HepG2 (cell line): ENCODE measurements around the gene ANP32B. TPM values are rescaled to one million over a fixed set of nuclear protein-coding genes. Genes with fewer than 3 reads are reported as not detected.

ENCODE experiments used
- CENPT ChIP-seq: sonication (generic); formaldehyde crosslinking; IDR thresholded peaks from 2 replicates; pipeline ENCODE4 v1.8.0; 2022; ENCODE audit warnings: low read depth, mild to moderate bottlenecking, moderate library complexity, missing genetic modification reagents
- EZH2 ChIP-seq: conservative IDR thresholded peaks from 2 replicates; pipeline ENCODE4 v1.6.1; 2012; ENCODE audit warnings: mild to moderate bottlenecking, low read depth, low read length, moderate library complexity
- FOXO1 ChIP-seq: sonication (generic); formaldehyde crosslinking; IDR thresholded peaks from 2 replicates; pipeline ENCODE4 v1.4.0; 2020; ENCODE audit warnings: missing genetic modification reagents
- HMGXB4 ChIP-seq, 2 experiments: sonication (generic) in 1 of 2; formaldehyde crosslinking in 1 of 2; IDR thresholded peaks; 2 replicates each; pipeline versions ENCODE4 v1.4.0 to v1.6.1; 2018 to 2020; ENCODE audit warnings: missing genetic modification reagents in 2 of 2, borderline replicate concordance in 1 of 2, low read depth in 1 of 2, mild to moderate bottlenecking in 1 of 2, missing biosample characterization in 1 of 2
- HNRNPL ChIP-seq: fragments of 200-400 bp; formaldehyde crosslinking; IDR thresholded peaks from 2 replicates; pipeline ENCODE4 v1.6.1; 2017; ENCODE audit warnings: mild to moderate bottlenecking, low read depth, low read length
- HOXA9 ChIP-seq: sonication (generic); formaldehyde crosslinking; IDR thresholded peaks from 2 replicates; pipeline ENCODE4 v1.8.1; 2022; ENCODE audit warnings: missing genetic modification reagents, mild to moderate bottlenecking, moderate library complexity, borderline replicate concordance
- KLF6 ChIP-seq: IDR thresholded peaks from 2 replicates; pipeline ENCODE4 v1.8.0; 2016; ENCODE audit warnings: missing biosample characterization, missing genetic modification reagents
- MAFG ChIP-seq: sonication (generic); formaldehyde crosslinking; IDR thresholded peaks from 2 replicates; pipeline ENCODE4 v1.5.1; 2020; ENCODE audit warnings: mild to moderate bottlenecking, missing genetic modification reagents
- NFATC3 ChIP-seq: sonication (generic); formaldehyde crosslinking; IDR thresholded peaks from 2 replicates; pipeline ENCODE4 v1.5.1; 2020; ENCODE audit warnings: mild to moderate bottlenecking, missing genetic modification reagents
- NFE2L1 ChIP-seq: sonication (generic); formaldehyde crosslinking; IDR thresholded peaks from 2 replicates; pipeline ENCODE4 v1.4.0; 2020; ENCODE audit warnings: missing genetic modification reagents, mild to moderate bottlenecking, borderline replicate concordance
- PRPF4 ChIP-seq: fragments of 200-400 bp; formaldehyde crosslinking; IDR thresholded peaks from 2 replicates; pipeline ENCODE4 v1.6.1; 2016; ENCODE audit warnings: low read length, low read depth; ENCODE audit not compliant: poor library complexity, severe bottlenecking
- RBFOX2 ChIP-seq: fragments of 200-400 bp; formaldehyde crosslinking; IDR thresholded peaks from 2 replicates; pipeline ENCODE4 v1.6.1; 2017; ENCODE audit warnings: low read depth, mild to moderate bottlenecking, low read length
- SPEN ChIP-seq: sonication (generic); formaldehyde crosslinking; IDR thresholded peaks from 2 replicates; pipeline ENCODE4 v1.5.1; 2020; ENCODE audit warnings: low read depth, mild to moderate bottlenecking, missing genetic modification reagents
- TEAD3 ChIP-seq: optimal IDR thresholded peaks from 2 replicates; pipeline ENCODE3; 2016; ENCODE audit warnings: borderline replicate concordance
- THRA ChIP-seq: sonication (generic); formaldehyde crosslinking; IDR thresholded peaks from 2 replicates; pipeline ENCODE4 v1.4.0; 2020; ENCODE audit warnings: missing genetic modification reagents, borderline replicate concordance
- TSC22D2 ChIP-seq: sonication (generic); formaldehyde crosslinking; IDR thresholded peaks from 2 replicates; pipeline ENCODE4 v1.5.1; 2020; ENCODE audit warnings: missing genetic modification reagents, mild to moderate bottlenecking, borderline replicate concordance
- WIZ ChIP-seq: sonication (generic); formaldehyde crosslinking; IDR thresholded peaks from 2 replicates; pipeline ENCODE4 v1.5.1; 2020; ENCODE audit warnings: mild to moderate bottlenecking, missing genetic modification reagents
- ZBTB3 ChIP-seq: sonication (generic); formaldehyde crosslinking; IDR thresholded peaks from 2 replicates; pipeline ENCODE4 v1.4.0; 2020; ENCODE audit warnings: low read depth, mild to moderate bottlenecking, moderate library complexity, missing genetic modification reagents, borderline replicate concordance
- ZEB1 ChIP-seq: IDR thresholded peaks from 2 replicates; pipeline ENCODE4 v1.6.1; 2012; ENCODE audit warnings: mild to moderate bottlenecking, low read depth, inconsistent platforms; ENCODE audit not compliant: insufficient replicate concordance
- ZMYM4 ChIP-seq: sonication (generic); formaldehyde crosslinking; IDR thresholded peaks from 2 replicates; pipeline ENCODE4 v1.8.1; 2023; ENCODE audit warnings: mild to moderate bottlenecking, missing genetic modification reagents
- ZNF124 ChIP-seq: sonication (generic); formaldehyde crosslinking; IDR thresholded peaks from 2 replicates; pipeline ENCODE4 v1.4.0; 2020; ENCODE audit warnings: missing genetic modification reagents
- ZNF331 ChIP-seq: sonication (generic); formaldehyde crosslinking; IDR thresholded peaks from 2 replicates; pipeline ENCODE4 v1.4.0; 2020; ENCODE audit warnings: missing genetic modification reagents
- ZNF333 ChIP-seq: sonication (generic); formaldehyde crosslinking; IDR thresholded peaks from 2 replicates; pipeline ENCODE4 v1.4.0; 2020; ENCODE audit warnings: mild to moderate bottlenecking, missing genetic modification reagents, borderline replicate concordance
- ZNF414 ChIP-seq: sonication (generic); formaldehyde crosslinking; IDR thresholded peaks from 2 replicates; pipeline ENCODE4 v1.5.0; 2020; ENCODE audit warnings: missing genetic modification reagents
- ZNF501 ChIP-seq: sonication (generic); formaldehyde crosslinking; IDR thresholded peaks from 2 replicates; pipeline ENCODE4 v1.5.1; 2020; ENCODE audit warnings: mild to moderate bottlenecking, moderate library complexity, missing genetic modification reagents
- ZNF670 ChIP-seq: sonication (generic); formaldehyde crosslinking; IDR thresholded peaks from 2 replicates; pipeline ENCODE4 v1.8.0; 2022; ENCODE audit warnings: mild to moderate bottlenecking, missing genetic modification reagents, borderline replicate concordance
- ZNF749 ChIP-seq: sonication (generic); formaldehyde crosslinking; IDR thresholded peaks from 2 replicates; pipeline ENCODE4 v1.8.0; 2022; ENCODE audit warnings: mild to moderate bottlenecking, missing genetic modification reagents, moderate library complexity, borderline replicate concordance
- ZNF816 ChIP-seq: sonication (generic); formaldehyde crosslinking; IDR thresholded peaks from 2 replicates; pipeline ENCODE4 v1.8.0; 2022; ENCODE audit warnings: missing genetic modification reagents, mild to moderate bottlenecking, borderline replicate concordance
- polyA plus RNA-seq, 8 experiments: library from polyadenylated mRNA; depleted of rRNA in 3 of 8; stranded (reverse) in 7 of 8; unstranded in 1 of 8; fragments of >200 nt; fragmentation: Illumina TruSeq in 4 of 8; extraction: Trizol in 4 of 8; gene quantifications; 2 replicates each; pipeline versions ENCODE4 v1.2.1 to v1.2.3, GENCODE V29; 2011 to 2016; ENCODE audit warnings: low read depth in 4 of 8, missing spikeins in 1 of 8, mixed read lengths in 1 of 8; ENCODE audit not compliant: insufficient read depth in 1 of 8
- total RNA-seq, 5 experiments: library from RNA; depleted of rRNA; stranded (reverse); fragments of >200 nt; fragmentation: Illumina TruSeq; extraction: Trizol; gene quantifications; 2 replicates each; pipeline ENCODE4 v1.2.3, GENCODE V29; 2016; ENCODE audit warnings: low read depth in 1 of 5

The ANP32B gene
- total and polyA plus RNA-seq, 2 of the 13 experiments (the other 11 are each of a cell fraction or from before 2014, with no cell fraction given): 22.1 to 37.5 TPM

- TF ChIP-seq ZNF333 (CRISPR knock-in tag) (no peak), ZNF124 (no peak), ZNF749 (CRISPR knock-in tag) (0 out of 2 replicates have a peak, but pooled peaks have one; percentile 5), KLF6 (peak; percentile 16; the same call in 1 of the 2 replicates), FOXO1 (CRISPR knock-in tag) (no peak), TEAD3 (CRISPR knock-in tag) (no peak), MAFG (CRISPR knock-in tag) (no peak), ZNF414 (no peak), HMGXB4 (CRISPR knock-in tag; IDR thresholded peaks at IDR 0.05; ENCODE audit: borderline replicate concordance in 1 of 2, low read depth in 1 of 2) (peak in 1 of 2 experiments; percentile 20; a peak in 1 of 4 replicates), EZH2 (no peak), NFE2L1 (CRISPR knock-in tag) (no peak), RBFOX2 (peak; percentile 72), THRA (CRISPR knock-in tag) (no peak), ZMYM4 (CRISPR knock-in tag) (0 out of 2 replicates have a peak, but pooled peaks have one; percentile 4), PRPF4 (no peak), HNRNPL (no peak), ZEB1 (no peak), WIZ (CRISPR knock-in tag) (no peak), ZNF331 (CRISPR knock-in tag) (no peak), NFATC3 (no peak), CENPT (CRISPR knock-in tag) (no peak), ZNF816 (CRISPR knock-in tag) (no peak), HOXA9 (no peak), TSC22D2 (no peak), ZBTB3 (no peak; the same call in 1 of the 2 replicates), SPEN (CRISPR knock-in tag) (no peak), ZNF501 (CRISPR knock-in tag) (0 out of 2 replicates have a peak, but pooled peaks have one; percentile 4), ZNF670 (no peak)
Observed at GRCh38 chr9:97983589-97984187, 547 bp downstream of the ANP32B start (continued).
